Activated T-cell treated with anti-CD3 and anti-CD28 coated beads, Interleukin-2, amount 50 U/mL, for 1 hour (primary cell): Measurements from ENCODE around the gene RPS29.
"Not testable (repeated sequence)": the region's sequence is repeated elsewhere in the genome, so short reads cannot be mapped to it uniquely, and the experiment has no call there.

Experiments used
- DNase-seq: peaks from one replicate; pipeline ENCODE4 v3.0.0-alpha.2; 2020

Gene RPS29

DNA sequence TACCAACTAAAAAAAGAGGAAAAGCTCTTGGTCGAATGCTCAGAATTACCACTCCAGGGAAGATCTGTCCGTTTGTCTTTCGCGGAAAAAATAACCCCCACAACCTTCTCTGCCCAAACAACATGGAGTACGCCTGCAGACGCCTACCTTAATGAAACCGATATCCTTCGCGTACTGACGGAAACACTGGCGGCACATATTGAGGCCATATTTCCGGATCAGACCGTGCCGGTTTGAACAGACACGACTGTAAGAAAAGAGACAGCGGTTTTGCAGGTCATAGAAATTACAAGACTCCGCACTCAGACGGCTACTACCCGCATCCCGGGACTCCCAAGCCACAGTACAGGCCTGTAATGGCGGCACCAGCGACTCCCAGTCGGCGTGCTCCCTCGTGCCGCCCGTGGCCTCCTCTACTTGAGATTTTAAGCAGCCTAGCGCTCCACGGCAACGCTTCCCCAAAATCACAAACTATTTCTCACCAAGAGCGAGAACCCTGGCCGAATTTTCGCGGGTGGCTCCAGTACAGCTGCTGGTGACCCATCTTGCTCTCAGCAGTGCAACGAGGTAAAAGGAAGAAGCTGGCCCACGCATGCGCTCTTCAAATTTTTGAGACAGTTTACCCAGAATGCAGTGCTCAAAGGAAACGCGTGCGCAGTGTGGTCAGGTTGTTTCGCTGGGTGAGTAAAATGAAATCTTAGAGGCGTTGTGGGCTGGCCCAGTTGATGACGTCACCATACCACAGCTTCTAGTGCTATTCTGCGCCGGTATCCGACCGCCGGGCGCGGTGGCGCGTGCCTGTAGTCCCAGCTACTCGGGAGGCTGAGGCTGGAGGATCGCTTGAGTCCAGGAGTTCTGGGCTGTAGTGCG lies at the start of gene RPS29:
TSS of gene RPS29 (minus strand) at position 578 of the 870 bp plus-strand sequence. CDS start at position 544, 34 bp downstream.
- peak; percentile 99 for DNase-seq

GRCh38 chr14:49634547-49635334 lies 48.6 kb upstream of the RPS29 start, which contains the start of gene DNAAF2:
Gene DNAAF2 (minus strand): TSS chr14:49635244. CDS start chr14:49635149, 95 bp downstream.
- DNase-seq = peak; percentile 75

- DNase-seq = peak; percentile 91
Measured at GRCh38 chr14:49633640-49634546, 47.7 kb upstream of the RPS29 start.

GRCh38 chr14:49623941-49624839 lies 38.0 kb upstream of the RPS29 start:
- DNase-seq = no peak

DNA sequence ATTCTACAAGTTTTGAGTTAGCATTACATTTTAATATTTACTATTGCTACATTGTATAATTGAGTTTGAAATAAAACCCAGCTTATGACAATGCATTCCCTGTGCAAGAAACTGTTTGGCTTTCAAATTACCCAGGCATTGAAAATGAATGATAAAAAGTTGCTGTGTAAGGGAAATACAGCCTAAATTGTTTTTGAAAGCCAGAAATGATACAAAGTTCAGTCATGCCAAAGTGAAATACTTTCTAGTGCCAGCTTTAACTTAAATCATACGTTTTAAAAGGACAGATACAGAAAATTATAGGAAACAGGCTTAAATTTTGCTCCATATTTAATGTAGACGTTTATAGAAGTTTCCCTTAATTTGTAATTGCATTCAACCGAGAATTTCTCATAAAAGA lies 37.2 kb upstream of the RPS29 start:
- no peak for DNase-seq

DNA sequence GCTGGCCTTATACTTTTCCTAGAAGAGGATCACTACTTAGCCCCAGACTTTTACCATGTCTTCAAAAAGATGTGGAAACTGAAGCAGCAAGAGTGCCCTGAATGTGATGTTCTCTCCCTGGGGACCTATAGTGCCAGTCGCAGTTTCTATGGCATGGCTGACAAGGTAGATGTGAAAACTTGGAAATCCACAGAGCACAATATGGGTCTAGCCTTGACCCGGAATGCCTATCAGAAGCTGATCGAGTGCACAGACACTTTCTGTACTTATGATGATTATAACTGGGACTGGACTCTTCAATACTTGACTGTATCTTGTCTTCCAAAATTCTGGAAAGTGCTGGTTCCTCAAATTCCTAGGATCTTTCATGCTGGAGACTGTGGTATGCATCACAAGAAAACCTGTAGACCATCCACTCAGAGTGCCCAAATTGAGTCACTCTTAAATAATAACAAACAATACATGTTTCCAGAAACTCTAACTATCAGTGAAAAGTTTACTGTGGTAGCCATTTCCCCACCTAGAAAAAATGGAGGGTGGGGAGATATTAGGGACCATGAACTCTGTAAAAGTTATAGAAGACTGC lies 35.9 kb upstream of the RPS29 start:
- DNase-seq = no peak

DNA sequence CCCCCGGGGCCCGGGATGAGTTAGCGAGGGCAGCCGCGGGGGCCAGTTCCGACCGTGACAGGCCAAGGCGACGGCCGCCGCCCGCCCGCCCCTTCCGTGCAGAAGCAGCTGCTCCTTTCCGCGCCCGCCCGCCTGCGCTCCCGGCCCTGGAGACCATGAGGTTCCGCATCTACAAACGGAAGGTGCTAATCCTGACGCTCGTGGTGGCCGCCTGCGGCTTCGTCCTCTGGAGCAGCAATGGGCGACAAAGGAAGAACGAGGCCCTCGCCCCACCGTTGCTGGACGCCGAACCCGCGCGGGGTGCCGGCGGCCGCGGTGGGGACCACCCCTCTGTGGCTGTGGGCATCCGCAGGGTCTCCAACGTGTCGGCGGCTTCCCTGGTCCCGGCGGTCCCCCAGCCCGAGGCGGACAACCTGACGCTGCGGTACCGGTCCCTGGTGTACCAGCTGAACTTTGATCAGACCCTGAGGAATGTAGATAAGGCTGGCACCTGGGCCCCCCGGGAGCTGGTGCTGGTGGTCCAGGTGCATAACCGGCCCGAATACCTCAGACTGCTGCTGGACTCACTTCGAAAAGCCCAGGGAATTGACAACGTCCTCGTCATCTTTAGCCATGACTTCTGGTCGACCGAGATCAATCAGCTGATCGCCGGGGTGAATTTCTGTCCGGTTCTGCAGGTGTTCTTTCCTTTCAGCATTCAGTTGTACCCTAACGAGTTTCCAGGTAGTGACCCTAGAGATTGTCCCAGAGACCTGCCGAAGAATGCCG lies 35.1 kb upstream of the RPS29 start:
- no peak for DNase-seq

- DNase-seq = peak; percentile 93
Measured at GRCh38 chr14:49620182-49621113, 34.3 kb upstream of the RPS29 start, which contains the start of the genes MGAT2 and RPL36AL. Gene MGAT2 (plus strand): TSS chr14:49620799. CDS start chr14:49621269, 470 bp downstream. Gene RPL36AL (minus strand): TSS chr14:49620626. CDS start chr14:49619104, 1,522 bp downstream.

DNA sequence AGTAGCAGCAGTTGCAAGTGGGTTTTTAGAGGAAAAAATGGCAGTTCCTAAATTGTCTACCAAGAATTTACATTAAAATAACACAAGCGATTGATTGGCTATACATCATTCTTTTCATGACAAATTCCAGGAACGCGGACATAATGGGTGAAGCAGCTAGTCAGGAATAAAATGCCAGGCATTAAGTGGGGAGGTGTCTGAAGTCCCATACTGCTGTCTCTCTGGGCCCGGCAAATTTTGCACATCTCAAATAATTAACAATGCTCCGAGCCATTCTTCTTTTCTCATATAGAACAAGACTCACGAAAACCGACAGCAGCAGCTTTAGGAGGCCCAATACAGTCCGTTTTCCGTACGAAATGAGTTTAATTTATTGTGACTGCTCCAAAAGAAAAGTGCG lies 33.5 kb upstream of the RPS29 start:
- DNase-seq = no peak

DNA sequence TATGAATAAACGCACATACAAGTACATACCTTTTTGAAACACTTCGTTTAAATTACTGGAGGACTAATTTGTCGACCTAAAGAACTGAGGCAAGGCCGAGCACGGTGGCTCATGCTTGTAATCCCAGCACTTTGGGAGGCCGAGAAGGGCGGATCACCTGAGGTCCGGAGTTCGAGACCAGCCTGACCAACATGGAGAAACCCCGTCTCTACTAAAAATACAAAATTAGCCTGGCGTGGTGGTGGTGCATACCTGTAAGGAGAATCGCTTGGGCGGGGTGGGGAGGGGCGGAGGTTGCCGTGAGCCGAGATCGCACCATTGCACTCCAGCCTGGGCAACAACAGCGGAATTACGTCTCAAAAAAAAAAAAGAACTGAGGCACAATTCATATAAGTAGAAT lies 33.1 kb upstream of the RPS29 start:
- DNase-seq = not testable (repeated sequence)

DNA sequence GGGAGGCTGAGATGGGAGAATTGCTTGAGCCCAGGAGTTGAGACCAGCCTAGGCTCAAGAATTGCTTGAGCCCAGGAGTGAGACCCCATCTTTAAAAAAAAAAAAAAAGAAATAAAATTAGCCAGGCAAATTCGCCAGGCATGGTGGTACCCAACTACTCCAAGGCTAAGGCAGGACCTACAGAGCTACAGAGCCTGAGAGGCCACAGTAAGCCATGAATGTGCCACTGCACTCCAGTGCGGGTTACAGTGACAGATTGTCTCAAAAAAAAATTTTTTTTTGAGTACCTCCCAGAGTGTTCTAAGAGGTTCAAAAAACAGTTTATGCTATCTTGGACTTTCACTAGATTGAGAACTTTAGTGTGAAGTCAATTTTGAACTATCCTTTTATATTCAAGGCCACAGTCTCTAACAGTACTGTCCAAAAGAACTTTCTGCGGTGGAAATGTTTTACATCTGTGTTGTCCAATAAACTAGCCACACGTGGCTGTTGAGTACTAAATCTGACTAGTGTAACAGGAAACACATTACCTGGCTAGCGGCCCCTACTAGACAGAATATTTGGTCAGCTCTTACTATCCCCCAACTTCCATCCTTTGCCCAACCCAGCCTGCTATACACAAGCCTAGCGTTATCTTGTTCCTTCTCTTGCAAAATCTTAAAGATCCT lies 31.8 kb upstream of the RPS29 start:
- no peak for DNase-seq

DNA sequence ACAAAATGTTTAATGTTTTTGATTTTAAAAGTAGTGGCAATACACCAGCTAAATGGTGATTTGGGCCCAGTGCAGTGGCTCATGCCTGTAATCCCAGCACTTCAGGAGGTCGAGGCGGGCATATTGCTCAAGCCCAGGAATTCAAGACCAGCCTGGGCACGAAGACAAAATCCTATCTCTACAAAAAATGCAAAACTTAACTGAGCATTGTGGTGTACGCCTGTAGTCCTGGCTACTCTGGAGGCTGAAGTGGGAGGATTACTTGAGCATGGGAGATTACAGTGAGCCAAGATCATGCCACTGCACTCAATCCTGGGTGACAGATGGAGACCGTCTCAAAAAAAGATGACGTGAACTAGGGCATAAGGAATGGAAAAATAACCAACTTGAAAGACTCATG lies 29.6 kb upstream of the RPS29 start:
- no peak for DNase-seq

GRCh38 chr14:49614196-49614595 lies 28.0 kb upstream of the RPS29 start:
- no peak for DNase-seq

- DNase-seq = no peak
Measured at GRCh38 chr14:49612671-49613070, 26.5 kb upstream of the RPS29 start.

DNA sequence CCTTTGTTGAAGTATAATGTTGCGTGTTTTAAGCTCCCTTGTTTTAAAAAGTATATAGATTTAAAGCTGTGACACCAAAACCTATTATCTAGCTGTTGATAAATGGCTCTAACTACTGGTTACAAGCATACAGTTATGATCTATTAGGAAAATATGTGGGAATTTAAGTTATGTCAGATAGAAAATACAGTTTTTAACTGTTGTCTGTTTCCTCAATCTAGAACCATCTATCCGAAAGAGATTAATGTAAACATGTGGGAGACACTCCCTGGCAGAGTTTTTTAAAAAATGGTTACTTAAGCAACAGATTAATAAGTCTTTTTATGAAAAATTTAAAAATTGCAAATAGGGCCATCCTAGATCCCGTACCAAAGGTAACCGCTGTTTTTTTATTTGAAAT lies 26.1 kb upstream of the RPS29 start:
- no peak for DNase-seq

GRCh38 chr14:49607583-49607982 lies 21.4 kb upstream of the RPS29 start:
- no peak for DNase-seq

DNA sequence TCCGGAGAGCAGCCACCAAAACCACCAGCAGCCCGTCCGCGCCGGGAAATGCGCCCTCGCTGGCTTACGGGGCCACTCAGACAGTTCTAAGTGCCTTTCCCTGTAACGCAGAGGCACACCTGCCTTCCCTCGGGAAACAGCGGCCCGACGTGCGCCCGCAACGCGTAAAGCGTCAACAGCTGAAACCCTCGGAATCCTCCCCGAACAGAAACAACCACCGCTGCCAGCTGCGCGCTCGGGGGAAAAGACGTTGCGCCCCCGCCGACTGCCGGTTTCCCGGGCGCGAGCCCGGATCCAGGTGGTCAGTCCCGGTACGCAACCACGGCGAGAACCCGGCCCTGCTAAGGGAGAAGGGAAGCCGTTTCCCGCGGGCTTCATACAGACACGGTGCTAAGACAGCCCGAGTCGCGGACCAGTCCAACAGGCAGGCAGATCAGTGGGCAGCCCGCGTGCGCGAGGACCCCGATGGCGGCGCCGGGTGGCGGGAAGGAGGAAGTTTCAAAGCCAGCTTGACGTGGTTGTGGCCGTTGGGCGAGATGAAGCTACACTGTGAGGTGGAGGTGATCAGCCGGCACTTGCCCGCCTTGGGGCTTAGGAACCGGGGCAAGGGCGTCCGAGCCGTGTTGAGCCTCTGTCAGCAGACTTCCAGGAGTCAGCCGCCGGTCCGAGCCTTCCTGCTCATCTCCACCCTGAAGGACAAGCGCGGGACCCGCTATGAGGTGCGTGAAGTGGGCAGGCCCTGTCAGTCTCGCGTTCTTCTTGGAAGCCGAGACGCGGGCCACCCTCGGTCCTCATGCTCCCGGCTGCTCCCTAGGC lies 12.5 kb upstream of the RPS29 start, which contains the start of gene LRR1:
TSS of gene LRR1 (plus strand) at position 456 of the 816 bp plus-strand sequence. CDS start at position 537, 81 bp downstream.
- DNase-seq = peak; percentile 91

DNA sequence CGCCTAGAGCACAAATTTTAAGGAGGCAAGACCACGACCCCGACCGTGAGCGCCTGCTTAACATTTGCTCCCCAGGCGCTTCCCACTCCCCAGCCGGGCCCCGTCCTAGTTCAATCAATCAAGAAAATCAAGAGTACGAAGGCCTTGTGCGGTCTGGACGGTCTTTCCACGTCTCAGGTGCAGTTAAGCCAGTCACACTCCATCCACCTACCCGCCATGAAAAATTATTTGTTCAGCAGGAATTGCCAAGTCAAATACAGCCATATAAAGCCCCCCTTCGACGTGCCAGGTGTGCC lies 12.0 kb upstream of the RPS29 start:
- DNase-seq = no peak
